Ovary (tissue), 3 donors: Measurements from ENCODE around the gene SFTPD.
"Not testable (repeated sequence)": the region's sequence is repeated elsewhere in the genome, so short reads cannot be mapped to it uniquely, and the experiment has no call there.

ENCODE experiments used
- CTCF ChIP-seq, 3 donors: fragments of 450-650 bp in 2 of 3; fragments of 200-600 bp in 1 of 3; IDR thresholded peaks; one replicate each; pipeline versions ENCODE4 v1.5.1 to v1.8.0; 2016 to 2022; ENCODE audit warnings: antibody characterized with exemption in 3 of 3, mild to moderate bottlenecking in 1 of 3
- EP300 ChIP-seq: sonication (generic); formaldehyde crosslinking; IDR thresholded peaks from one replicate; pipeline ENCODE4 v1.6.1; 2017; ENCODE audit warnings: antibody characterized with exemption
- POLR2A ChIP-seq: fragments of 450-650 bp; IDR thresholded peaks from one replicate; pipeline ENCODE4 v1.6.1; 2017; ENCODE audit warnings: antibody characterized with exemption, mild to moderate bottlenecking, moderate library complexity
- donor health status: DM: no; HTN: no; CAD: no.

GRCh38 chr10:79914512-79914911 lies 34.4 kb downstream of the SFTPD start:
- TF ChIP-seq CTCF (IDR thresholded peaks at IDR 0.05); EP300; POLR2A: not testable (repeated sequence)
